Stimulated activated naive CD4-positive, alpha-beta T cell (primary cell): ENCODE results near the gene TCF3.

Experiments used
- DNase-seq, 6 experiments: peaks; one replicate each; lab custom pipeline; 2025; lab: John Stamatoyannopoulos, UW

The TCF3 gene

DNA sequence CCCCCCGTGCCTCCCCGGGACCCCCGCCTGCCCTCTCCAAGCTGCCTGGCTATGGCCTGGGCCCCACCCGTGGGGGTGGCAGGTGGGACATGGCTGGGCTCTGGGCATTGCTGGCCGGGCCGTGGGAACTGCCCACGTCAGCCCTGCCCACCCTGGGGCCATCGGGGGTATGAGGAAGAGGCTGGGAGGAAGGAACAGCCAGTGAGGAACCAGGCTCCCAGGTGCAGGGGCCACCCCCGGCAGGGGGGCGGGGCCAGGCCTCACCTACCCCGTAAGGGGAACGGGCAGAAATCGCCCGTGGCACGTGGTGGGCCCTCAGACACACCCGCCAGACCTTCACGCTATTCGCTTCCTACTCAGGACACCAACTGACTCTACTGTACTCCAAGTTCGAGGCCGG, 22.4 kb downstream of the TCF3 start:
- DNase-seq: no peak

GRCh38 chr19:1629256-1629808, 23.1 kb downstream of the TCF3 start:
- no peak for DNase-seq

DNA sequence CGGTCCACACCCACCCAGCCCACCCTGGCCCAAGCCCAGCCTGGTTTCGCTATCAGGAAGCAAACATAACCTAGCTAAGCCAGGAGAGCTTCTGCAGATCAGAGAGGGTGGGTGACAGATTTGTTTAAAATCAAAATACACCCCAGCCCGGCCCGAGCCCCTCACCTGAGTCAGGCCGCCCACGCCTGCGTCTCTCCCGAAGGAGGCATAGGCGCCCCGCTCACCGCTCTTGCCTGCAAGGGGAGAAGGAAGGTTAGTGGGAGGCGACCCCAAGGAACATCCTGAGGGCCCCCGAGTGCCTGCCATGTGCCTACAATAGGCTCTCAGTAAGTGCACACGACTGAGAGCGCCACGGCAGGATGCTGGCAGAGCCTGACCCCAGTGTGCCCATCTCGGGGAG, 25.2 kb downstream of the TCF3 start:
- DNase-seq: no peak

GRCh38 chr19:1626417-1627010, 25.9 kb downstream of the TCF3 start:
- no peak for DNase-seq

DNA sequence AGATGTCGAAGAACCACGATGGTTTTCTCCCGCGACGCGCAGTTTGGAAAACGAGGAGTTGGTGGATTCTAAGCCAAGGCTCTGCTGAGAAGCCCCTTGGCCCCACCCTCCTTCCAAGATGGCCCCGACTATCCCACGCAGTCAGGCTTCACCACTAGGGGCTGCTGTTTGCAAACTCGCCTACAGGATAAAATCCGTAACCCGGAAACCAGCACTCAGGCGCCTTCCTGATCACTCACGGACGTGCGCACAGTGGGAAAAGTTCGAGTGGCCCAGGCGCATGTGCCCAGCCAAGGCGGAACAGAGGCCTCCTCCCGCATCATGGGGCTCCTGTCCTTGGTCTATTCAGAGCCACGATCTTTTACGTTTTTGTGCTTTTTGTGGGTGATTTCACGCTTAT, 28.0 kb downstream of the TCF3 start:
- DNase-seq: peak in 5 of 6 experiments; percentile 8 to 47 (median 38)

- DNase-seq: no peak
These were observed 29.9 kb downstream of the TCF3 start for GRCh38 chr19:1622541-1622940.

DNA sequence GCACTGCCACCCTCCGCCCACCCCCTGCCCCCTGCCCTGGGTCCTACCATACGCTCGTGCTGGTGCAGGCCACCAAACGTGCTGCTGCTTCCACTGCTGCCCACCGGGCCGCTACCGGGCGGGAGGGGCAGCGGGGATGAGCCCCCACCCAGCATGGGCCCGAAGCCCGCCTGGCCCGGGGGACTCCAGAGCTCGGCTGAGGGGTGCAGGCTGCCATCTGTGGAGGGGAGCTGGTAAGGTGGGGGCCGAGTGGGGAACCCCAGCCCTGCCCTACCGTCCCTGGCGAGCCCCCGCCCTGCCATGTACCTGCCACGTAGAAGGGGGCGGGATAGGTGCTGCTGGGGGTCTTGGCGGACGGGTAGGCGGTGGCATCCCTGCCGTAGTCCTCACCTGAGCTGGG, 30.4 kb downstream of the TCF3 start:
- no peak for DNase-seq

GRCh38 chr19:1621574-1621973, 30.8 kb downstream of the TCF3 start:
- DNase-seq: no peak

DNA sequence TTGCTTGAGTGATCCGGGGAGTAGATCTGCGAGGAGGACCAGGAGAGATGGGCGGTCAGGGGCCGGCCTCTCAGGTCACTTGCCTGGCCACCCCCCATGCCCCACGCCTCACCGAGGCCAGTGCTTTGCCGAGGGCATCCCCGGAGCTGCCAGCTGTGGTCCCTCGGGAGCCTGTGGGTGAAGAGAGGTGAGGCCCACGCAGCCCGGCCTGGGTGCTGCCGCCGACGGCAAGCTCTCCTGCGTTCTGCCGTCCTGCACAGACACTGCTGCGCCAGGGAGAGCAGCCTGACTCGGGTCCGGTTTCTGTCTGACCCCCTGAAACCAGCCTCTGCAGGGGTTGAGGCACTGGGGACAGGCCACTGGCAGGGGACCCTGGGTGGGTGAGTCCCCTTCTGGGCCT, 31.4 kb downstream of the TCF3 start:
- no peak for DNase-seq

- DNase-seq: no peak
These were observed 31.9 kb downstream of the TCF3 start for GRCh38 chr19:1620502-1620901.

DNA sequence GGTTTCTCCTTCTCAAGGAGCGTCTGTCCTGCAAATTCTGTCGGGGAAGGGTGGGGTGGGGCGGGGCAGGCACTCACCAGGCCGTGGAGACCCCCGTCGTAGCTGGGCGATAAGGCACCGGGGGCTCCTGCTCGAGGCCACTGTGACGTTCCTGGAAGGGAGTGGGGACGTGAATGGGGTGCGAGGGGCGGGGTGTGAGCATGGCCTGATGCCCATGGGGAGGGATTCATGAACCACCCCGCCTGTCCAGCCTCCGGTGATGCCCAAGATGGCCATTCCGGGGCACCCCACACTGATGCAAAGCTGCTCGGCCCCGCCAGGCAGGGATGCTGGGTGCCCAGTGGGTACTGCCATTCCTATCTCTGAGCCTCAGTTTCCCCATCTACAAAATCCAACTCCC, 32.7 kb downstream of the TCF3 start:
- DNase-seq: no peak

GRCh38 chr19:1619094-1619439, 33.3 kb downstream of the TCF3 start:
- DNase-seq: no peak

GRCh38 chr19:1618157-1619093, 34.0 kb downstream of the TCF3 start:
- DNase-seq: no peak

DNA sequence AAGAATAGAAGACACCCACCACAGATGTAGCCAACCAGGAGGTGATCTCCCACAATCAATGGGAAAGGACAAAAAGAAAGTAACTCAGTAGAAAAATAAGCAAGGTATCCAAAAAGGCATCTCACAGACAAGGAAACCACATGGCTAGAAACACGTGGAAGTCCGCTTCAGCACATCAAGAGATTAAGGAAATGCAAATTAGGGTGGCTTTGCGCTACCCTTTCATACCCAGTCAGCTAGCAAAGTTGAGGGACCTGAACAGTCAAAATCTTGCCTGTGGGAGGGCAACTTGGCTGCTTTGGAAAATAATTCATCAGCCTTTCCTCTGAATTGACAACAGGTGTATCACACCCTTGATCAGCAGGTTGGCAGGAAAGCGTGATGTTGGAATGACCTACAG, 35.5 kb downstream of the TCF3 start:
- DNase-seq: no peak

DNA sequence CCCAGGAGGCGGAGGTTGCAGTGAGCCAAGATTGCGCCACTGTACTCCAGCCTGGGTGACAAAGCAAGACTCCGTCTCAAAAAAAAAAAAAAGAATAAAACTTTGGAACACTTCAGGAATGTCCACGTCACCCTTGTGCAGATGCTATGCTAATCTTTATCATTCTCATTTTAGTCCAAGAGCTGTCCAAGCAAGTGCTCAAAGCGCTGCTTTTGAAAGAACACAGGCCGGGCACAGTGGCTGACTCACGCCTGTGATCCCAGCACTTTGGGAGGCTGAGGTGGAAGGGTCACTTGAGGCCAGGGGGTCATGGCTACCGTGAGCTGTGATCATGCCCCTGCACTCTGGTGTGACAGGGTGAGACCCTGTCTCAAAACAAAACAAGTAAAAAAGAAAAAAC, 36.0 kb downstream of the TCF3 start:
- no peak for DNase-seq

DNA sequence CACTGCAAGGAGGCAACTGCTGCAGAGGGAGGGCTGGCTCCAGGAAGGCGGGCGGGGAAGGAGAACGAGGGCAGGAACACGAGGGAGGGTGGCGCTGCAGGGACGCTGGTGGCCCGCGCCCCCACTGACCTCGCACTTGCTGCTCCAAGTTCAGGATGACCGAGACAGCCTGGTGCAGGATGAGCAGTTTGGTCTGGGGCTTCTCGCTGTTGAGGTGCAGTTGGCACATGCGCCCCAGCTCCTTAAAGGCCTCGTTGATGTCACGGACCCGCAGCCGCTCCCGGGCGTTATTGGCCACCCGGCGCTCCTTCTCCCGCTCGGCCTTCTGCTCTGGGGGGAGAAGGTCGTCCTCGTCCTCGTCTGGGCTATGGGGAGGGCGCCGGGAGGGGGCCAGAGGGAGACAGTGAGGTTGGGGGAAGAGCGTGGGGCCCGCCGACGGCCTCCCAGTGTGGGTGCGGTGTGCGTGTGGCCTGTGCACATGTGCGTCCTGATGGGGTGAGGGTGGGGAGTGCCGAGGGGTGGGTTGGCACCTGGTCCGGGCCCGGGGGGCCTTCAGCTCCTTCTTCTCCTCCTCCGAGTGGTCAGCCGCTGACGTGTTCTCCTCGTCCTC, 37.2 kb downstream of the TCF3 start:
- DNase-seq: no peak

DNA sequence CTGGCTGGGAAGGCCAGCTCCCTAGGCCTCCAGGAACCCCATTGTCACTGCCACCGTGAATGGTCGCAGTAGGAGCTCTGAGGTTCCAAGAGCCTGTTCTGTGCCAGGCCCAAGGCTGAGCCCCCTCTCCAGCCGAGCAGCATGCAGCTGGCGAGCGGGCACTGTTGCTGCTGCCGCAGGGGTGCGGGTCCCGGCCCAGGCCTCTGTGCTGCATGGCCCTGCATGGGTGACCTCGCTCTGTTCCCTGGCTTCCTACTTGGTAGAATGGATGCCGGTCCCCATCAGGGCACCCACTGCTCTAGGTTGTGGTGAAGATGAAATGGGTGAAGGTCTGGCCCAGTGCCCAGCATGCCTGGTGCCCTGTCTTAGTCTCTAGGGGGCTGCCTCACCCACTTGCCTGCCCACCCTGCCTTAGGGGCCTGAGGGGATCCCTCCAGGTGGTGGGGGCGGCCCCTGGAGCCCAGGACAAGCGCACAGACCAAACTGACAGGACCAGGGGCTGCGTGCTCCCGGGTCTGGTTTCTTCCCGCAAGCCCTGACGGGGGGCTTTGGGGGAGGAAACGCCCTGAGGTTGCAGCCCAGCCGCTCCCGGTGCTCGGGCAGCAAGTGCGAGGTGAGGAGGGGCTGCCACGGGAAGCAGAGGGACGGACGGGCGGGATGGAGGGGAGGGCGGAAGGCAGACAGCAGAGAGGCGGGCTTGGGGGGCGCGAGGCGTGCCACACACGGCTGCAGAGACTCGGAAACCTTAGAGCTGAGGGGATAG, 38.4 kb downstream of the TCF3 start:
- DNase-seq: no peak

DNA sequence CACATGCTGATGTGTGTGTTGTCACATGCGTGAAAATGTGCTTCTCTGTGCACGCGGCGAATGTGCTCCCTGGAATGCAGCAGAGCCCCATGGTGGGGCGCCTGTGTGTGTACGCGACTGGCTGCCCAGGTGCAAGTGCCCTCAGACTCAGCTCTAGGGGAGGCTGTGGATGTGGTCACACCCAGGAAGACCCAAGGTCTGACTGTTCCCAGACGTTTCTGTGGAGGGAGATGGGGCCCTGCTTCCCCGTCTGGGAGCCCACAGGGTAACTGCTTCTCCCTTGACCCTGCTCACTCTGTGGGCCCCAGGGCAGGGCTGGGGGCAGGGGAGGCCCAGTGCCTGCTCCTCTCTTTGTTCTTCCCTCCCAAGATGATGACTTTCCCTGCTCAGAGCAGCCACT, 39.3 kb downstream of the TCF3 start:
- no peak for DNase-seq

DNA sequence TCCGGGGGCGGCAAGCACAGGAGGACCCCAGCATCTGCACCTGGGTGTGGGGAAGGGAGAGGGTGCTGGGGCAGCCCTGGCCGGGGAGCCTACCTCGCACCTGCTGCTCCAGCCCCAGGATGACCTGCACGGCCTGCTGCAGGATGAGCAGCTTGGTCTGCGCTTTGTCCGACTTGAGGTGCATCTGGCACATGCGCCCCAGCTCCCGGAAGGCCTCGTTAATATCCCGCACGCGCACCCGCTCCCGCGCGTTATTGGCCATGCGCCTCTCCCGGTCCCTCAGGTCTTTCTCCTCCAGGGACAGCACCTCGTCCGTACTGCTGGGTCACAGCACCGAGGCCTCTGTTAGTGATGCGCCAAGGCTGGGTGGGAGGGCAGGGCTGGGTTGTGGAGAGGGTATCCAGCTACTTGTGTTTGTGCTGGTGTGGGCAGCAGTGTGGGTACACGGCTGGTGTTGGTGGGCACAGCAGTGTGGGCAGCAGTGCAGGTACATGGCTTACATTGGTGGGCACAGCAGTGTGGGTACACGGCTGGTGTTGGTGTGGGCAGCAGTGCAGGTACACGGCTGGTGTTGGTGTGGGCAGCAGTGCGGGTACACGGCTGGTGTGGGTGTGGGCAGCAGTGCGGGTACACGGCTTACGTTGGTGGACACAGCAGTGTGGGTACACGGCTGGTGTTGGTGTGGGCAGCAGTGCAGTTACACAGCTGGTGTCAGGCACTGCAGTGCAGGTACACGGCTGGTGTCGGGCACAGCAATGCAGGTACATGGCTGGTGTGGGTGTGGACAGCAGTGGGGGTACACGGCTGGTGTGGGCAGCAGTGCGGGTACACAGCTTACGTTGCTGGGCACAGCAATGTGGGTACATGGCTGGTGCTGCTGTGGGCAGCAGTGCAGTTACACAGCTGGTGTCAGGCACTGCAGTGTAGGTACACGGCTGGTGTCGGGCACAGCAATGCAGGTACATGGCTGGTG, 40.0 kb downstream of the TCF3 start:
- DNase-seq: no peak

- no peak for DNase-seq
These were observed 41.1 kb downstream of the TCF3 start for GRCh38 chr19:1611353-1611752.

- no peak for DNase-seq
These were observed 41.8 kb downstream of the TCF3 start for GRCh38 chr19:1610579-1610978.
